Right ventricle myocardium inferior (tissue), 1 donor: ENCODE results near the gene RESF1. TPM values are rescaled to one million over a fixed set of nuclear protein-coding genes. Genes with fewer than 3 reads are reported as not detected.
A peak's percentile ranks its signal among the peaks of the same experiment; 100 is the strongest.

Experiments used
- ATAC-seq: fragments of 200-7000 bp; cut with Tn5 transposase; one replicate; pipeline ENCODE4 v1.9.1; 2020; ENCODE audit warnings: mild to moderate bottlenecking, moderate library complexity
- DNase-seq: peaks from one replicate; pipeline ENCODE4 v3.0.0; 2021; ENCODE audit errors: missing footprints
- intact Hi-C: fragments of 100-400 bp; cut with DNase I; formaldehyde crosslinking; loops from one replicate; pipeline ENCODE4 v1.11.0; 2022
- total RNA-seq: library from RNA; stranded (reverse); fragmentation: NEBNext Ultra II Directional; extraction: Animal tissue kit (Norgen Biotek cat#: 25700); gene quantifications from one replicate; pipeline ENCODE4 v1.2.1, GENCODE V29; 2021
- donor health status: DM: no; HTN: yes; CAD: no; lungs with severe emphysema.

RESF1 gene
- total RNA-seq, 1 donor from 2014 or later = 21.7 TPM

GRCh38 chr12:31999692-32000091 lies 40.5 kb downstream of the RESF1 start:
- no peak for ATAC-seq
- intact Hi-C loops = no loop called here

GRCh38 chr12:32000373-32001005 lies 41.3 kb downstream of the RESF1 start:
- intact Hi-C loops = no loop called here
- no peak for DNase-seq
- no peak for ATAC-seq

More at GRCh38 chr12:31999692-32000091, 40.5 kb downstream of the RESF1 start:
- no peak for DNase-seq

GRCh38 chr12:32002848-32003493 lies 43.8 kb downstream of the RESF1 start:
- ATAC-seq (peak; percentile 23), DNase-seq (no peak)
- intact Hi-C loops = no loop called here

GRCh38 chr12:32003654-32004053 lies 44.4 kb downstream of the RESF1 start:
- ATAC-seq = no peak
- intact Hi-C loops = no loop called here
- DNase-seq = no peak

GRCh38 chr12:32005496-32006125 lies 46.4 kb downstream of the RESF1 start:
- intact Hi-C loops = no loop called here
- no peak for DNase-seq

More at GRCh38 chr12:32005496-32006125, 46.4 kb downstream of the RESF1 start:
- no peak for ATAC-seq

Other genes starting within 250 kb of the RESF1 start
- 11.5 TPM for gene AMN1, start 230.4 kb upstream of the RESF1 start, total RNA-seq
- gene BICD1, start 147.4 kb downstream of the RESF1 start, total RNA-seq = 4.2 TPM